Peyer's patch (tissue), 4 donors: Measurements from ENCODE around the gene UGGT1.

Experiments used
- POLR2A ChIP-seq, 2 donors: fragments of 450-650 bp; IDR thresholded peaks; one replicate each; pipeline ENCODE4 v1.5.1; 2017; ENCODE audit warnings: antibody characterized with exemption in 2 of 2, mild to moderate bottlenecking in 2 of 2, moderate library complexity in 2 of 2
- TF ChIP-seq, protein P1 (sequence below), 6 experiments: fragments of 450-650 bp in 4 of 6; fragments of 200-600 bp in 2 of 6; sonication (generic) in 1 of 6; IDR thresholded peaks; one replicate each; pipeline ENCODE4 v1.5.1; 2017 to 2019; ENCODE audit warnings: antibody characterized with exemption in 6 of 6, mild to moderate bottlenecking in 3 of 6, moderate library complexity in 1 of 6

DNA sequence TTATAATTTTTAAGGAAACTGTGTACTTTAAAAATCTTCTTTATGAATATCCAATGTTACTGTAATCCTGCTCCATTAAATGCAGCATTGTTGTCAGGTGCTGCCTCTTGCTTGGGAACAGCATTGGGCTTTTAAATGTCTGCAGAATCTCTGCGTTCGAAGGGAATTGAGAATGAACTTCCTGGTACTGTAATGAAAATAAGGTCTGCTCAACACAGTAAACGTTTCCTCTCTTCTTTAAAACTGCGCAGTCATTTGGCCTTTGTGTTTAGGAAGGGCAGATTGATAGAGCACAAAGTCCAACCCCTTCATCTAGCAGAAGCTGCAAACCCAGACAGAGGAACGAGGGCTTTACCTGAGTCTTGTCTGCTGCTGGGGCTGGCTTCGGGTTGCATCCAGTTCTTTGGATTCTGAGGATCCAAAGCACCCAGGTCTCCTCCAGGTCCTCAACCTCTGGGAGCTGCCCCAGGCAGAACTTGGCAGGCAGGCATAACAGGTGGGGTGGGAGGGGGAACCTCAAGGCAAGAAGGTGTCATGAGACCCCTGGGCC lies 104.5 kb downstream of the UGGT1 start:
- TF ChIP-seq, protein P1, sequence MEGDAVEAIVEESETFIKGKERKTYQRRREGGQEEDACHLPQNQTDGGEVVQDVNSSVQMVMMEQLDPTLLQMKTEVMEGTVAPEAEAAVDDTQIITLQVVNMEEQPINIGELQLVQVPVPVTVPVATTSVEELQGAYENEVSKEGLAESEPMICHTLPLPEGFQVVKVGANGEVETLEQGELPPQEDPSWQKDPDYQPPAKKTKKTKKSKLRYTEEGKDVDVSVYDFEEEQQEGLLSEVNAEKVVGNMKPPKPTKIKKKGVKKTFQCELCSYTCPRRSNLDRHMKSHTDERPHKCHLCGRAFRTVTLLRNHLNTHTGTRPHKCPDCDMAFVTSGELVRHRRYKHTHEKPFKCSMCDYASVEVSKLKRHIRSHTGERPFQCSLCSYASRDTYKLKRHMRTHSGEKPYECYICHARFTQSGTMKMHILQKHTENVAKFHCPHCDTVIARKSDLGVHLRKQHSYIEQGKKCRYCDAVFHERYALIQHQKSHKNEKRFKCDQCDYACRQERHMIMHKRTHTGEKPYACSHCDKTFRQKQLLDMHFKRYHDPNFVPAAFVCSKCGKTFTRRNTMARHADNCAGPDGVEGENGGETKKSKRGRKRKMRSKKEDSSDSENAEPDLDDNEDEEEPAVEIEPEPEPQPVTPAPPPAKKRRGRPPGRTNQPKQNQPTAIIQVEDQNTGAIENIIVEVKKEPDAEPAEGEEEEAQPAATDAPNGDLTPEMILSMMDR (IDR thresholded peaks at IDR 0.05): no peak
- no peak for TF ChIP-seq POLR2A (IDR thresholded peaks at IDR 0.05)
